ENCODE measurements around the gene ITGA11.

ITGA11 gene

DNA sequence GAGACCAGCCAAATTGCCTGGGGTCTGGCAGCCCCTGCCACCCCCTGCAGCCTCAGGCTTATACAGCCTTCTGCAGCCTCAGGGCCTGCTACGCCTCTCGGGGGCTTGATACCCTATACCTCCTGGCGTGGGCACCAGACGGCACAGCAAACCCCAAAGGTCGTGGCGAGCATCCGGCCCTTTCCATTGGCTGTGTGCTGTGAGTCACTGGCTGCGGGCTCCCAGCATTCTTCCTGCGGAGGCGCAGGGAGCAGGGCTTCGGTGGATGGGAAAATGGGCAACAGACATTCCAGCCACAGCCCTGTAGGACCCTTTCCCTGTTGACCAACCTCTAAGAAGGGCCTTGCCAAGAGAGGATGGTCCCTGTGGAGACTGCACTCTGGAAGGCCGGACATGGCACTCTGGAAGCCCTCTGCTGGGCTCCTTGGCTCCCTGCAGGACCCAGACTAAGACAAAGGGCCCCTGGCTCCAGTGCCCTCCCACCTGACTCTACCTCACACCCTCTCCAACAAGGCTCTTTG lies 59.6 kb downstream of the ITGA11 start:
- DNase-seq, result no peak

DNA sequence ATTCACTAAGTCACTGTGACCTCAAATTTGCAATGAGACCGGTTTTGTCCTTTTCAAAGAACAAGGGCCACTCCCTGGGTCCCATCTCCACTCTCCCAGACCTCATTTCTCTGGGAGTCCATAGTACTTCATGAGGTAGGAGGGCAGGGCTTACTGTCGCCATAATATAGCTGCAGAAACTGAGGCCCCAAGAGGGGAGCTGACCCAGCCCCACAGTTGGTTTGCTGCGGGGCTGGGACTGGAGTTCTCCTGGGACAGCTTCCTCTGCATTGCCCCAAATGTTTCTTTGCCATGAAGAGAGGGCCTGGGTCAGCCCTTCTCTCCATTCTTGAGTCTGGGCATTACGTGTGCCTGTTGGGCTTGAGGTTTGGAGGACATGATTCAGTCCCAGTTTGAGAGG lies 60.1 kb downstream of the ITGA11 start:
- no peak for DNase-seq

DNA sequence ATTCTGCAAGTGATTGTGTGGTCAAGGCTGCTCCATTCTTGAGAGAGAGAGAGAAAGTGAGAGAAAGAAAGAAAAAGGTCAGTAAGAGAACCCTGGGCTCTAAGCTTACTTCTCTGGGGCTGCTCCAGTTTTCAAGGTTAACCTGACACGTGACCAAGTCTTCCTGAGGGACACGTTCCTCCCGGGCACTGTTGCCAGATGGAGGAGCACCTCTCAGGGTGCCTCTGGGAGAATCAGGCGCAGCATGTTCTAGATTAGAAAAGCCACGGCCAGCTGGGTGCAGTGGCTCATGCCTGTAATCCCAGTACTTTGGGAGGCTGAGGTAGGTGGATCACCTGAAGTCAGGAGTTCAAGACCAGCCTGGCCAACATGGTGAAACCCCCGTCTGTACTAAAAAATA lies 60.8 kb downstream of the ITGA11 start:
- DNase-seq, result no peak

DNA sequence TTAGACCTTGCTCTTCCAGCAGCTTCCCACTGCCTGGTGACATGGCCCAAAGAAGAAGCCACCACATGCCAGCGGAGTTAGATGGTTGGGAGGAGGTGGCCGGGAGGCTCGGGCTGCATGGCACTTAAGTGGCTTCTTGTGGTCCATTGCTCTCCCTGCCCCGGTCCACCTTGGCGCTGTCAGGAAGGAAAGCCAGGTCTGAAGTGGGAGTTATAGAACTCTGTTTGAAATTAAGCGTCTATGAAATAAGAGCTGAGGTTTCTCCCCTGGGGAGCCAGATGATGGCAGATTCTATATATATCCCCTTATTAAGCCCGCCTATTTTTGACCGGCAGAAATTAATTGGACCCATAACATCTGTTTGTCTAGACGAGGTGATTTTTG lies 61.2 kb downstream of the ITGA11 start:
- DNase-seq, result no peak

DNA sequence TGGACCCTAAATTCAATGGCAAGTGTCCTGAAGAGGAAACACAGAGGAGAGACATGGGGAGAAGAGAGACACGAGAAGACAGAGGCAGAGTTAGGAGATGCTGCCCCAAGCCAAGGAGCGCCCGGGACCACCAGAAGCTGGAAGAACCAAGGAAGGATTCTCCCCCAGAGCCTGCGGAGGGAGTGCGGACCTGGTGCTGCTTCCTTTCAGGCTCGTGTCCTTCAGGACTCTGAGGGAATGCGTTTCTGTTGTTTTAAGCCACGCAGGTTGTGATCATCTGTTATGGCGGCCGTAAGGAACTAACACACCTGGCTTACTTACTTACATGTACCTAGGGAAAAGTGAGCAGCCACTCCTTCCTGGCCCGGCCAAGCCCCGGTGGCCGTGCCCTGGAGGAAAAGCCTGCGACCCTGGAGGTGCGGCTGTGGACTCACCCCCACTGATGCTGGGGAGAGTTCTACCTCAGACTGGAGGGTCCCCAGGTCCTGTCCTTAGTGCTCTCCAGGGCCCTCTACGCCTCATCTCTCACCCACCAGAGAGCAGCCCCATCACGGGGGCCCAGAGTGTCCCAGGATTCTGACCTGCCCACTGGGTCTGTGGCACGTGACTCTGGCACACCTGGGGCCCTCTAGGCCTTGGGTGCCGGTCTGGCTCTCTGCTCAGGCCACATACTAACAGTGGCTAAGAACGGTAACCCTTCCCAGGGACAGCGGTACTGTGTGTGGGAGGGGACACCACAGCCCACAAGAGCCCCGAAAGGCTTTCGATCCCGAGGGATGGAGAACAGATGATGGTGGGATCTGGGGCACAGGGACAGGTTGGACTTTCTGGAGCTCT lies 61.8 kb downstream of the ITGA11 start:
- no peak for DNase-seq

DNA sequence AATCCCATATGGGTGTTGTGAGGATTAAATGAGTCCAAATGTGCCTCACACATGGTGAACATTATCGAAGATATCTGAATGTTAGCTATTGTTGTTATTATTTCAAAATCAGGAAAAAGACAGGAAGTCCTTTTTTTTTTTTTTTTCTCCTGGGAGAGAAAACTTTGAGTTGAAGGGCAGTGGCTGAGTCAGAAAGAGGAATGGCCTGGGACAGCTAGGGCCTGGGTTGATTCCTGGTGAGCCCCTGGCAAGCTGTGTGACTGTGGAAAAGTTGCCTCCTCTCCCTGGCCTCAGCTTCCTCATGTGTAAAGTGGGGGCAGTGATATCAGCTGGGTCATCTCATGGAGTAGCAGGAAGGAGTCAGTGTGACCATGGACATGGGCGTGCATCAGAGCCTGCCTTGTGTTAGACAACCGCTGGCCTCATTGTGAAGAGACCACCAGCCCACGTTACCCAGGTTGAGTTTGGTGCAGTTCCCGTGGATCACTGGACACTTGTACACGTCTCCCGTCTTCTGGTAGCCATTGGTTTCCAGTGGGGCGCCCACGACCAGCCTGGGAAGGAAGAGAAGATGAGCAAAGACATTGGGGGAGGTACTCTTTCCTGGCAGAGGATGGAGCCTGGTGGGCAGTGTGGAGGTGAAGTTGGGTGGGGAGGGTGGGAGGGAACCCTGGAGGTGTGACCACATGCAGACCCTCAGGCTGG lies 63.1 kb downstream of the ITGA11 start:
- no peak for DNase-seq

DNA sequence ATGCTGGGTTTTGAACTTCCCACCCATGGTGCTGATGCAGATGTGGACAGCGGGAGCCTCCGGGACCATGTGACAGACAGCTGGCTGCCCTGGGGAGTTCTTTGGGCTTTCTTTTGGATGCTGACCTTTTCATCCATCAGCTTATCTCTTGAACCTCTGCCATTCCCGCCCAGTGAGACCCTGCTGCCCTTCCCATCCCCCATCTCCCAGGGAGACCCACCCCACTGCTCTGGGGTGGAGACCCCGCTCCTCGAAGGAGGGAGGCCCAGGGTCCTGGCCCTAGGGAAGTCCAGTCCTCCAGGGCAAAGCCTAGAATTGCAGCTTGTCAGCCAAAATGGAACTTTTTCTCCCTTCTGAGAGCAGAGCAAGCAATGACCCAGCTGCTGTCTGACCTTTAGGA lies 64.0 kb downstream of the ITGA11 start:
- DNase-seq, result no peak

DNA sequence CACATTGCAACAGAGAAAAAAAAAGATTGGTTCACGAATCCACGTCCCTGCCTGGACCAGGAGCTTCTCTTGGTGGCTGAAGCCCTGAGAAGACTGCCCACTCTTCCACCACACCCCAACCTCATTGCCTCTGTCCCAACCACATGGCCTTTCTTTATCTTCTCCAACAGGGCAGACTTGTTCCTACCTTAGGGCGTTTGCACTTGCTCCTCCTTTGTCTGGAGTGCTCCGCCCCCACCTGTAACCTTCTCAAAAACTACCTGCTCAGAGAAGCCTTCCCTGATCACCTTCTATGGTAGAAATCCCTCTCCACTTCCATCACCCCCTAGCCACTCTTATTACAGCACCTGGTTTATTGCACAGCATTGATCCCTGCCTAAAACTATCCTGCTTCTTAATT lies 64.7 kb downstream of the ITGA11 start:
- no peak for DNase-seq

DNA sequence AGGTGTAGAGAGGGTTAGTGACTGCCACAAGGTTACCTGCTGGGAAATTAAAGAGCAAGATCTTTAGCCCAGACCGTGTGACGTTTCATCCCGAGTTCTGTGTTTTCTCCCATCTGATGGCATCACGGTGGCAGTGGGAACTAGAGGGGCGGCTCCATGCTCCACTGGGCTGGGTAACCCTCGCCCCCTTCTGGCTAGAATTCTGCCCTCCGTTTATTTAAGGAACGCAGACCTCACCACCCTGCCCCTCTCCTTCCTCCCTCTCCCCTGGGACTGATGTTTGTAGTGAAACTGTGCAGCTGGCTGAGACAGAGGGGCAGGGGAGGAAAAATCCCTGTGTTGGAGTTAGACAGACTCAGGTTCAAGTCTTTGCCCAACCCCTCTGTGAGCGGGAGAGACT lies 65.6 kb downstream of the ITGA11 start:
- DNase-seq, result no peak

DNA sequence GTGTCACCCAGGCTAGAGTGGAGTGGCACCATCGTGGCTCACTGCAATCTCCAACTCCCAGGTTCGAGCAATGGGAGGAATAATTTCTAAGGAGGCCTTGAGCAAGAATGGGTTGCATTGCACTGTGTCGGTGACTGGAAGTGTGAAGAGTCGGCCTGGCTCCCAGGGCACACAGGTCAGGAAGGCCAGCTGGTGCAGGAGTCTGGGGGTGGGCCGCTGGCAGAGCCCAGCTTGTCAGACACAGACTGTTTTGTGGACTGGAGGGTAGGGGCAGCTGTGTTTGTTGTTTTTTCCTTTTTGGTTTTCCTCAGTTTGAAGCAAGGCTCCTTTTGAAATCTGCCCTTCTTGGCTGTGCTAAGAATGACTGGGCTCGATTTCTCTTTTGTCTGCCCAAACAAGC lies 66.2 kb downstream of the ITGA11 start:
- DNase-seq, result no peak

DNA sequence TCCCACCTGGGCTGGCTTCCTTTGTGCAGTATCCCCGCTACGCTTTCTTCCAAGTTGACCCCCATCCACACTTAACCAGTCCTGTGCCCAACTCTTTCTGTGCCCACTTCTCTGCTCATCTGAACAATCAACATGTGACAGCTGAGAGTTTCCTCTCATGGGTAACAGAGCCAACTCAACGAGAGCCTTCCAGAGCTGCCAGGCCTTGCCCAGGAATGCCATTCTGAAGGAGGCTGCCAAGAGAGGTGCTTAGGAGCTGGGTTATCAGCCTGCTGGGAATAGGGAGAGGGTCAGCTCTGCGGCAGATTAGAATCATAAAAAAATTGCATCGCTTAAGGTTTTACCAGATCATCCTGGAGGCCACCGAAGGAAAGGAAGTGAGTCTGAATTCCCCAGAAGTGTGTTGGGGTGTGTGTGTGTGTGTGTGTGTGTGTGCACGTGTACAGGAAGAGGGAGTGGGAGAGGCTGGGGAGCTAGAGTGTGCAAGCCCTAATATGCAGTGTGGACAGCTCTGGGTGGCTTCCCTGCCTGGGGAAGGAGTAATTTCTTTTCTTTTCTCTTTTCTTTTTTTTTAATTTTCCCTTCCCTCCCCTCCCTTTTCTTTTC lies 66.7 kb downstream of the ITGA11 start:
- DNase-seq, result no peak

DNA sequence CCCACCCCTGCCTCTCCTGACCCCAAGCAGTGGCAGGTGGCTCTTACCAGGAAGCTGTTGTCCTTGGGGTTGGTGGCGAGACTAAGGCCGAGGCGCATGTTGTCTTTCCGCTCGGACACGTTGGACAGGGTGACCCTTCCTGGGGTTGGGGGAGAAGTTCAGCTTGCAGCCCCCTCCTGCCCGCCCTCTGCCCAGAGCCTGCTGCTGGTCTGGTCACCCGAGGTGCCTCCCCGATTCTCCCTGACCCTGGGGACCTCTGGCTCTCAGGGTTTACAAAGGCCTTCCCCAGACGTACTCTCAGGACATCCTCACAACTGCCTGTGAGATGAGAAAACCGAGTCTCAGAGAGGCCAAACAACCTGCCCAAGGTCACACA lies 67.3 kb downstream of the ITGA11 start:
- no peak for DNase-seq

DNA sequence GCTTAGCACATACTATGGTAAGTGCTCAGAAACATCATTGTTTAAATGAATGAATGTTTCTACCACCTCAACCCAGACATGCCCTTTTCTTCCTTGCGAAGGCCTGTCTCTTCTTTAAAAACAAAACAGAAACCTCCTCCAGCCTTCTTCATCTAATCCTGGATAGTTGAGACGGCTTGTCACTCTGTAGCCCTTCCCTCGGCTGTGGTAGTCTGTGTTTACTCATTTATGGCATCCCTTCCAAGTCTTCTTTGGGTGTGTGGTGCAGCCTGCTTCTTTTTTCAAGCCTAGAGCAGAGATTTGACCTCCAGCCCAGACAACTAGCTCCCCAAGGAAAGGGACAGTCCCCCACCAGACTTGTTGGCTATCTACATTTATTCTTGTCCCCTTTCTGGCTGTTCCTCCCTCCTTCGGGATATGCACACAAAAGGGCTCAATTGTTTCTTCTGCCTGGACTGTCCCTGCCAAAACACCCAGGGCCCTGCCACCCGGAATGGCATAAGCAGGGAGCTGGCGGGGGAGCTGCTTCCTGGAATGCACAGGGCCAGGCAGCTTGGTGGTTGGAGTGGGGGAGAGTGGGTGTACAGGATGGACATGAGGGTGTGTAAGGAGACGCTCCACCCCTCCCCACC lies 67.8 kb downstream of the ITGA11 start:
- no peak for DNase-seq

DNA sequence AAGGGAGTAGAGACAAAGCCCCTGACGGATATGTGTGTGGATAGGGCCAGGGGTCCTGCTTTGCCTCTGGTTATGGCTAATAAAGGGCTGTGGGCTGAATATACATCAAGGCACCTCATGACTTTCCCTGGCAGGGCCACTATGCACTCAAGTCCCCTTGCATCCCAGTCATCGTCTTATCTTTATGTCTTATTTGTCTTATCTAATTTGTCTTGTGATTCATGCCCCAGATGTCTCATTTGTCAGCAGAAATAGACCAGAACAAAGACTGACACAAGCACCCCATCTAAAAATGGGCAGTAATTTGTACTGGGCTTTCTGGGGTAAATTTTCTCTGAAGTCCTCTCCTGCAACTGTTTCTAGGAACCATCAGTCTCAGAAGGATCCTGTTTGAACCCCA lies 68.6 kb downstream of the ITGA11 start:
- no peak for DNase-seq

DNA sequence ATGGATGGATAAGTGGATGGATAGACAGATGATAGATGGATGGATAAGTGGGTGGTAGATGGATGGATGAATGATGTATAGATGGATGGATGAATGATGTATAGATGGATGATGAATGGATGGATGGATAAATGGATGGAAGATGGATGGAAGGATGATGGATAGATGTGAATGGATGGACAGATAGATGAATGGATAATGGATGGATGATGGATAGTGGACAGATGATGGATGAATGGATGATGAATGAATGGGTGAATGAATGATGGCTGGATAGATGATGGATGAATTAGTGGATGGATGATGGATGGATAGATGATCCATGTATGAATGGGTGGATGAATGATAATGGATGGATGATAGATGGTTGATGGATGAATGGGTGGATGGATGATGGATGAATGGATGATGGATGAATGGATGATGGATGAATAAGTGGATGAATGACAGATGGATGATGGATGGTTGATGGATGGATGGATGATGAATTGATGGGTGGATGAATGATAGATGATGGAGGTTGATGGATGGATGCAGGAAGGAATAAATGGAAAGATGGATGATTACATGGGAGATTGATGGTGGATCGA lies 69.3 kb downstream of the ITGA11 start:
- DNase-seq, result no peak

DNA sequence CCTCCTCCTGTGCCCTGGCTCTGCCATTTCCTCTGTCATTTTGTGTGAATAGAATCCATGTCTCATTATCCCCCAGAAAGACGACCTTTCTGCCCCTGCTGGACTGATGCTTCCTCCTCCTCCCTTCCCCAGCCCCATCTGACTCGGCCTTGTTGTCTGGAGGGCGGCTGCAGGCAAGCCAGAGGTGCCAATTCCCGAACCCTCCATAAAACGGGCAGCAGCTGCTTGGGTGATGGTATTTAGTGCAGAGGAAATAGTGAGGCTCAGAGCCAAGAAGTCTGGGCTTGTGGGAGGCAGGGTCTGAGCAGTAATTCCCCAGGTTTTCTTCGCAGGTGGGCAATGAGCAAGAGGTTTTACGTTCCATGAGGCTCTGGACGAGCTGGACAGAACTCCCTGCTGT lies 71.2 kb downstream of the ITGA11 start:
- DNase-seq, result no peak

DNA sequence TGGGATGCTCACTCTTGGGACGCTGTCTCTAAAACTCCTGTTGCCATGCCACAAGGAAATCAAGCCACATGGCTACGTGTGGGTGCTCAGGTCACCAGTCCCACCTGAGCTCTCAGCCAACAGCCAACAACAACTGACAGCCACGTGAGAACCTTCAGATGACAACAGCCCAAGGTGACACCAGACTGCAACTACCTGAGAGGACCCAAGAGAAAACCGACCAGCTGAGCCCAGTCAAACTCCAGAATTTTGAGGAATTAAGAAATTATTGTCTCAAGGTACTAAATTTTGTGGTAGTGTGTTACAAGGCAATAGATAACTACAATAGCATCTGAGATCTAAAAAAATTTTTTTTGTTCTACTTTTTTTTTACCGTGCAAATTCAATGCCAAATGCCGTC lies 75.2 kb downstream of the ITGA11 start:
- DNase-seq, result no peak

DNA sequence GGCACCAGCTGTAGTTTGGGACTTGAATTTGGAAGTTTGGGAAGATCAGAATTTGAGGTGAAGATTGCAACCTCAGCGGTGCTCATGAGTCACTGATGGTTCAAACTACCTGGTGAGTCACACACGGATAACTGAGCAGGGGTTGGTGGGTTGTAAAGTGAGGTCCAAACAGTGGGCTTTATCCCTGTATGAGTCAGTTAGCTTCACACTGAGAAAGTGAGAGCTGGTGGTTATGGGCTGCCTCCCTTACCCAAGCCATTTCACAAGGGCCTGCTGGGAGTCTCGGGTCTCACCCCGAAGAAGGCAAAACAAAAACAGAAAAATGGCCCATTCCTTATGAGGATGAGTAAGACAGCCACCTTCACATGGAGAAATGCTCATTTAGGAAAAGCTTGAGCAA lies 77.0 kb downstream of the ITGA11 start:
- no peak for DNase-seq

DNA sequence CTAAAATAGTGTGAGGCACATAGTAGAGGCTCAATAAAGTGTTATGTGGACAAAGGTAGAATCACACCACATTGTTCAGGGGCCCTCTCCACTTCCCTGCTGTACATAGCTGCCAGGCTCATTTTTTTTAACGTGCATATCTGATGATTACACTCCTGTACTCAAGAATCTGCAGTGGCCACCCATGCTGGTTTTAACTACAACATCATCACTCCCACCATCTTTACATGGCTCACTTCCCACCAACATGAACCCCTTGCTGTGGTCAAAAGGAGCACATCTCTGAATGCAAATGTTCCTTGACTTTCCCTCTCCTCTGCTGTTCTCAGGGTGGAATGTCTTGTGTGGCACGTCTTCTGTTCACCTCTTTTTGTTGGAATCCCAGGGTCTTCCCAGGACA lies 77.7 kb downstream of the ITGA11 start:
- no peak for DNase-seq

DNA sequence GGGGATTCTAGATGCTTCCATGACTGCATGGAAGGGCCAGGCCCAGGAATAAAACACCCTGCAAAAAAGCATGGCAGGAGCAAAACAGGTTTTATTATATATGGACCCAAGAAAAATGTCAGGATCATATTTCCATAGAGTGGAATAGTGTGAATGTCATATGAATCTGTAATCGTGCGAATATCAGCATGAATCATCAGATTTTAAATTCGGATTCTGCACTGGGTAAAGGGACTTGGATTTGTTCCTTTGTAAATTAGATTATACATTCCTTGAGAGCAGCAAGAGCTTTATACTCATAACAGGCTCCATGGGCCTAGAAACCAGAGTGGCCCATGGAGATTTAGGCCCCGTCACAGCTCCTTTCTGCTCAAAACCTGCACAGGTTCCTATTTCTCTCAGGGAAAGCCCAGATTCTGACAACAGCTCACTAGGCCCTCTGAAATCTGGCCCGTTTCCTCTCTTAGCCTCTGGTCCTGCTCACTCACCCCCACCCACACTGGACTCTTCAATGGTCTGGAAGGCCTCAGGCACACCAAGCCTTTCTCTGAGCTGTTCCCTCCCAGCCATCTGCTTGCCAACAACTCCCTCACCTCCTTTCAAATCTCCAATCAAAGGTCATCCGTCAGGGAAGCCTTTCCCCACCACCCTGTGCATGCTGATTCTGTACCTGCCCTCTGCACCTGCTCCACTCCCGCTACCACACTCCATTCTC lies 78.4 kb downstream of the ITGA11 start:
- no peak for DNase-seq

DNA sequence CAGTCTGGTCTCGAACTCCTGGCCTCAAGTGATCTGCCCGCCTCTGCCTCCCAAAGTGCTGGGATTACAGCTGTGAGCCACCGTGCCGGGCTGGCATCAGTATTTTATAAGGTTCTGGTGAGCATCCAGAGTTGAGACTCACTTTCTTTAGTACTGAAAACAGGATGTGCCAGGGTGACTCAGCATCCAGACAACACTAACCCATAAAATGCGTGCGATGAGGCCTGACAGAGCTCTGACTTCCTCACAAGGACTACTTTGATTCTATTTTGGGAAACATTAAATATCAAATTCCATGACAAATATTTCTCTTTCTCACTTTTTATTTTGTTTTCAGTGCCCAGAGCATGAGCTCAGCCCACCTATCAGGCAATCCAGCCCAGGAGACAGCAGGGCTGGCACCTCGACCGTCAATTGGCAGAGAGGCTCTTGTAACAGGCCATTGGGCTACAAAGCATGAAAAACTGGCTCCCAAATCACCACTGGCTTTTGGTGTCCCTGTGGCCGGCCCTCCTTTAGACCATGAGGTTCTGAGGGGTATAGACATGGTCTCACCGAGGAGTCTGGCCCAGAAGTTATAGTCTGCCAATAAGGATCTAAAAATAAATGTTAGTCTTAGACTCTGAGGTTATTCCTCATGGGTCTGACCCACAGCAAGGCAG lies 79.4 kb downstream of the ITGA11 start:
- DNase-seq, result peak; percentile 41

DNA sequence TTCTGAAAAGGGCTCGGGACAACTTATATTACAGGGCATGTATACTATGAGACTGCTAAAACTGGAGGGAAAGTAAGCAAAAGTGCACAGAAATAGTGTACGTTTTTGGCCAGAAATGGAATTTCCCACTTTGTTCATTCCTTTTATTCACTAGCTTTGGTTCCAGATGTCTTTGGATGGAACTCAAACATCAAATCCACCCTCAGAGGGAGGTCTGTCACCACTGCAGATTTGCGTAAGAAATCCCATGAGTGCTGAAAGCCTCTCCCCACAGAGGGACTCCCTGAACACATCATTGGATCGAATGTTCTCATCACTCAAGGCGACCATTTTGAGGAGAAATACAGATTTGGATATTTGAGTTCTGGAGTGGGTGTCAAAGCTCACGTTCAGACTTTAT lies 82.8 kb downstream of the ITGA11 start:
- no peak for DNase-seq
